GM21515 (cell line): ENCODE data around the gene SCPEP1.
"Not testable (repeated sequence)": the region's sequence is repeated elsewhere in the genome, so short reads cannot be mapped to it uniquely, and the experiment has no call there.

Experiments used
- ATAC-seq: cut with Tn5 transposase; IDR thresholded peaks from one replicate; pipeline ENCODE4 v1.9.1; 2021; ENCODE audit not compliant: unreplicated experiment

Gene SCPEP1

GRCh38 chr17:56965241-56965640 is 12.7 kb upstream of the SCPEP1 start:
- not testable (repeated sequence) for ATAC-seq

DNA sequence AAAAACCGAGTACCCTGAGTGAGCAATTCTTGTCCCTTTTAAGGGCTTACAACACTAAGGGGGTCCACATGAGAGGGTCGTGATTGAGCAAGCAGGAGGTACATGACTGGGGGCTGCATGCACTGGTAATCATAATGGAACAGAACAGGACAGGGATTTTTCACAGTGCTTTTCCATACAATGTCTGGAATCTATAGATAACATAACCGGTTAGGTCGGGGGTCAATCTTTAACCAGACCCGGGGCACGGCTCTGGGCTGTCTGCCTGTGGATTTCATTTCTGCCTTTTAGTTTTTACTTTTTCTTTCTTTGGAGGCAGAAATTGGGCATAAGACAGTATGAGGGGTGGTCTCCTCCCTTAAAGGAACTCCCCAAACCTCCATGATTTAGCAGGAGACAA is 12.2 kb upstream of the SCPEP1 start:
- ATAC-seq = not testable (repeated sequence)

DNA sequence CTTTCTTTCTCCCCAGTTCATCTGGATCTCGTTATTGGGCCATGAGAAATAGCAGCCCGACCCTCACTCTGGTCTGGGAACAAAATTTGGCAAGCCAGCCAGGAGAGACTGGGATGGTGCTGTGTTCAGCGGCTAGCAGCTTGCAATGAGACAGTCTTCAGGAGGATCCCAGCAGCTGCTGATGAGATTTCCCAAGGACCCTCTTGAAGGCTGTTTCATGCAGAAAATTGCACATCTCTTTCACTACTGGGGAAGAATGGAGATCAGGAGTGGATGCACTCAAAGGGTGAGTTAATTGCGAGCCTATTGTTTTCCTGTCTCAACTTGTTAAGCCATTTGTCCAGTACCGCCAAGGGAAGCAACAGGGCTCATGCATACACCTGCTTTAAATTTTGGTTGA is 11.6 kb upstream of the SCPEP1 start:
- no peak for ATAC-seq

DNA sequence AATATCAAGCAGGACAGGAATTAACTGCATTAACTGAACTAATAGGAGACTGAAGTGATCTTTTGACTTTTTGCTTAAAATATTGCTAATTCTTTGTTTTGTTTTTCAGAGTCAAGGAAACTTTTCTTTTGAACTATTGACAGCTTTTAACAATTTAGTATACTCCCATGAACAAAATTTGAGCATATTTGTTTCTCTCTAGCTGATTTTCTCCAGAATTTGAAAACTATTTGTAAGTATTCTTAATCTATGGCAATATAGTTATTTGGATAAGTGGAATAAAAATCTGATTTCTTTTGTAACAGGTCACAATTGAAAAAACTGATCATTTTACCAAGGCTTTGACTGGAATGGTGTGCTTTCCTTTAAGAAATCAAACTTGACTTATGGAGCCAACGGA is 7.0 kb upstream of the SCPEP1 start:
- ATAC-seq = no peak

GRCh38 chr17:56972111-56972730 is 5.7 kb upstream of the SCPEP1 start:
- ATAC-seq = no peak

- ATAC-seq = no peak
Observed at GRCh38 chr17:56973520-56973919, 4.4 kb upstream of the SCPEP1 start.

- ATAC-seq = no peak
Observed at GRCh38 chr17:56974055-56974454, 3.9 kb upstream of the SCPEP1 start.

- ATAC-seq = no peak
Observed at GRCh38 chr17:56975656-56976055, 2.3 kb upstream of the SCPEP1 start.

DNA sequence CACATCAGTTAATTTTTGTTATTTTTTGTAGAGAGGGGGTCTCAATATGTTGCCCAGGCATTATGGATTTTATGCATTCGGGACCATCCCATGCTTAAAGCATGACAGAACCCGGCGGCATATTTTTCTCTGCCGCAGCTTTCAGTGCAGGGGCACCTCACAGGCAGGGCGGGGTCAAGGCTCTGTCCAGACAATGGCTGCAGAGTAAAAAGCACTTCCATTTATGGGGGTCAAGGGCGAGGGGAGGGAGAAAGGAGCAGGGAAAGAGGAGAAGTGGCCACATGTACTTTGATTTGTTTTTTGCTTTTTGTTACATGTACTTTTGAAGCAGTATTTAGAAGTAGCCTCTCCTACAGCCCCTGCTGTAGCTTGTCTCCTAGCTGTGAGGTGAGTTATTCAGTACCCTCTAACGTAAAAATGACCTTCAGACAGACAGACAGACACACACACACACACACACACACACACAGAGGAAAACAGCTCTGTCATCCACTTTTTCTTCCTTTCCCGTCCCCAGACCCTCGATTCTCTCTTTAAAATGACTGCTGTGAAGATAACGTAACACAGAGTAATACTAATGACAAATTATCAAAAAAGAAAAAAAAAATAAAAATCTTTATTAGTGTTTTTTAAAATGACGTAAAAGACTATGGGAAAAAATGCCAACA is 856 bp upstream of the SCPEP1 start:
- ATAC-seq = no peak

GRCh38 chr17:56978441-56979090 is 635 bp downstream of the SCPEP1 start:
- ATAC-seq = peak; percentile 34

DNA sequence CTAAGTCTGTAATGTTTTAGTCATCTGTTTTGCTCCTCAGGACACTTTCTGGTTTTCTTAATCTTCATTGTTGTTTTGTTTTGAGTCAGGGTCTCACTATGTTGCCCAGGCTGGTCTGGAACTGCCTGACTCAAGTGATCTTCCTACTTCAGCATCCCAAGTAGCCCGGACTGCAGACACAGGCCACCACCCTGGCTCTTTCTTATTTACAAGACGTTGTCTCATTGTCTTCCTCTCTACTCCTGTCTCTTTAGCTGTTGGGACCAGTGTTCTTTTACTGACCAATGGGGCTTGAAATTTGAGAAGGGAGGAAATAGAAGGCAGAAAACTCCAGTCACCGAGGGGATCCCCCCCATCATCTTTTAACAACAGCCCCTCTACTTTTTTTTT is 1.2 kb downstream of the SCPEP1 start:
- no peak for ATAC-seq

- not testable (repeated sequence) for ATAC-seq
Observed at GRCh38 chr17:56980526-56980925, 2.6 kb downstream of the SCPEP1 start.

DNA sequence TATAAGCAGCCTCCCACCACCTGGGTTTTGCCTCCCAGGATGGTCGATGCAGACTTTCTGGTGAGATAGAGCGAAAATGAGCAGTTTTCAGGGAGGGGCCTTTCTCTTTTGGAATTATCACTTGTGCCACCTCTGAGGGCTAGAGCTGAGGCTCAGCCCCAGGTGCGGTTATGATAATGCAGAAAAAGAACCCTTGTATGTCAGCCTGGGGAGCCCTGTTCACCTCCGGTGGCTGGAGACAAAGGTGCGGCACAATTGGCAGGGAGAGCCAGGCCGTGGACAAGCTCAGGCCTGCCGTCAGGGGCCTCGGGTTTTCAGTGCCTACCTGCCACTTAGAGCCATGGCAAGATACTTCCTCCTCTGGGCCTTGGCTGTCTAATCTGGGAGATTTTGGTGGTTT is 4.4 kb downstream of the SCPEP1 start:
- no peak for ATAC-seq

DNA sequence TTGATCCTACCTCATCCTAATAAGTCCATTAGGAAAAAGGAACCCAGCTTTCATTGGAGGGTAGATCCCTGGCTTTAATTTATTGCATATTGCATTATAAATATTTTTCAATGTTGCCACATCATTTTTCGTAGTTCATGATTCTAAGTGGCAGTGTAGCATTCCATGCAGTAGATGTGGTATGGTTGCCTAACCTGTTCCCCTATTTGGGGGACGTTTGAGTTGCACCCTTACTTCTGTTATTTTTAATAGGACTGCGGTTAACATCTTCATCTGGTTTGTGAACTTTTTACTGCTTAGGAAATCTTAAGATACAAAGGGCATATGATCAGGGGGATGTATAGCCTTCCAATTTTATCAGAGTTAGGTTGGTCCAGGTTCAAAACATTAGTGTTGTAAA is 5.4 kb downstream of the SCPEP1 start:
- no peak for ATAC-seq

DNA sequence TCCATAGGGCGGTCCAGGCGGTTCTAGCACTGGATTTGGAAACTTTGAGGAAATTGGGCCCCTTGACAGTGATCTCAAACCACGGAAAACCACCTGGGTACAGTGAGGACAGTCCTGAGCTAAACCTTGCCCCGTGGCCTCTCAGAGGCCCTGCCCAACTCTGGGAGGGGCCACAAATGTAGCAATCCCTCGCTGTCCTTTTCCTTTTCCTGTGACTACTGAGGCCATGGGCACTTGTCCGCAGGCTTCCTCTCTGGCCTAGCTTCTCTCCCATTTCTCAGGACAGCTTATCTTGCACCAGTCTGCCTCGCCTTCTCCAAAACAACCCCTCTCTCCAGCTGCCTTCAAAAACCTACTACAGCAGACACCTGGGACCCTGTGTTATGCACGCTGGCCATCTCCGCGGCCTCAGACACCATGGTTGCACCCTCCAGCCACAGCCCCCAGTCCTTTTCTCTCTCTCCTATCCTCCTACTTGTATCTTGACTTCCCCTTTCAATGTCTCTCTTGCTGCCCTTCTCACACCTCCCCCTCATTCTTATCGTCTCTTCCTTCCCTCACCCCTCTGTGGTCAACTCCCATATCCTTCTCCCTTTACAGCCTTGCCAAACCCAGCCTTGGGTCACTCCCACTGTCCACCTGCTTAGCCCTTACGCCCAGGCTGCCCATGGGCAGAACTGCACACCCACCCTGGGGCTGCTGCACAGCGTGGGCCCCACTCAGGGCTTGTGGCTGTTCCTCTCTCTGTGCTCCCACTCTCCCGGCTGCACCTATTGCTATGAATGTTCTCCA is 7.6 kb downstream of the SCPEP1 start:
- ATAC-seq = no peak

GRCh38 chr17:56987283-56987834 is 9.4 kb downstream of the SCPEP1 start:
- no peak for ATAC-seq

DNA sequence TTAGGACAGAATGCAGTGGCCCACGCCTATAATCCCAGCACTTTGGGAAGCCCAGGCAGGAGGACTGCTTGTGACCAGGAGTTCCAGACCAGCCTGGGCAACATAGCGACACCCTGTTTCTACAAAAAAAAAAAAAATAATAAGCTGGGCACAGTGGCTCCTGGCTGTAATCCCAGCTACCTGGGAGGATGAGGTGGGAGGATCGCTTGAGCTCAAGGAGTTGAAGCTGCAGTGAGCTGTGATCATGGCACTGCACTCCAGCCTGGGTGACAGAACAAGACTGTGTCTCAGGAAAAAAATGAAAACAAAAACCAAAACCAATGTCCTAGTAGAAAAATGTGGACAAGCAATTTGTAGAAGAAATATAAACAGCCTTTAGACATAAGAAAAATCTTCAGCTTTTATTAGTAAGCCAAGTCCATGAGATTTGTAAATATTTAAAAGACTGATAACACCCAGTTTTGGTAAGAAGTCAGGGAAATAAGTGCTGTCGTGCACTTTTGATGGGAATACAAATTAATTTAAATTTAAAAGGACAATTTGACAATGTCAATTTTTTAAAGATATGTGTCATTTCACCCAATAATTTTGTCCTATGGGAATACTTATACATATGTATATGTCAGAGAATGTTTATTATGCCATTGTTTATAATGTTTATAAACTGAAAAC is 11.1 kb downstream of the SCPEP1 start:
- ATAC-seq = no peak

DNA sequence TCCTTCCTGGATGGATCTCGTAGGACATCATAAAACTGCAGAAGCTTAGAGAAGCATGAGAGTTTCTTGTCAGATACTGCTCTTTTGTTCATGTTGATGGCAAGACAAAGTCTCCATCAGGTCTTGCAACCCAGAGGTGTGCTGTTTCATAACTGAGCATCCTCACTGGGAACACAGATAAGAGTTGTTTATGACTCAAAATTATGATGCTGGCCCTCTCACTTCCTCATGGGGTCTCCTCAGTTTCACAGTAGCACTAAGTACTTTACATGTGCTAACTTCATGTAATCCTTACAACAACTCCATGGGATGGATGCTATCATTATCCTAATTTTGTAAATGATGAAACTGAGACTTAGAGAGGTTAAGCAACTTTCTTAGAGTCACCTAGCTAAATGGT is 14.4 kb downstream of the SCPEP1 start:
- ATAC-seq = no peak

DNA sequence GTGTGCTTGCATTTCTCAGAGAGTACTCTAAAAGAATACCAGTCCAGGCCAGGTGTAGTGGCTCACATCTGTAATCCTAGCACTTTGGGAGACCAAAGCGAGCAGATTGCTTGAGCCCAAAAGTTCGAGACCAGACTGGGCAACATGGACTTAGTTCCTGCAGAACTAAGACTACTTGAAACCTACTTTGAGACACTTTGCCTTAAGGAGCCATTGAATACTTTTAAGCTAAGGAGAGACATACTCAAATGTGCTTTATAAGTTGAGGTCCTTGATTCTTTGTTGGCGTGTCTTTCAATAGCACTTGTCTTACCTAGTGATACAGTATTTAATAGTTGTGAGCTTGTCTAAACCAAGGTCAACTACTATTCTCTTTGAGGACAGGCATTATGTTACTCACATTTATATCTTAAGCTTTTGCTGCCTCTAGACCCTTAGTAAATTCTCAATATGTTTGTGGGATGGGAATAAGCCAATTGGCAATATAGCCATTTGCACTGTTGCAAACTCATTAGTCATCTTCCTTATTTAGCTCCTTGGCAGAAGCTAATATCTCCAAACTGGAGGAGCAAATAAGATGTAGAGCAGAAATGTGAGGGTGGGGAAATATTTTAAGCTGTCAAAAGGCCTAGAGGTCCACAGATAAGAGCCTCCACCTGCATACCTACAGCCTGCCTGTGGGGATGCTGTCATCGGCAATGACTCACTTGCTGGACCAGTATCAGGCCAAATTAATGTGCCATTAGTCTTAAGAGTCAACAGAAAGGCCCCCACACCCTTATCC is 16.3 kb downstream of the SCPEP1 start:
- ATAC-seq = no peak

- ATAC-seq = no peak
Observed at GRCh38 chr17:56995766-56996165, 17.8 kb downstream of the SCPEP1 start.
